AG09319 (cell line): Measurements from ENCODE around the gene RHOBTB1.

Experiments used
- DNase-seq: peaks from one replicate; pipeline ENCODE4 v3.0.0-alpha.2; 2010; ENCODE audit warnings: low read depth; ENCODE audit errors: extremely low read depth
- CTCF ChIP-seq: IDR thresholded peaks from 2 replicates; pipeline ENCODE4 v1.5.1; 2011; ENCODE audit warnings: low read depth, mild to moderate bottlenecking, inconsistent platforms, low read length, moderate library complexity

RHOBTB1 gene

GRCh38 chr10:60870416-60870728 is 73.6 kb downstream of the RHOBTB1 start:
- TF ChIP-seq CTCF: no peak; the same call in 1 of the 2 replicates
- DNase-seq: no peak

GRCh38 chr10:60869652-60870415 is 74.2 kb downstream of the RHOBTB1 start:
- no peak for DNase-seq
- no peak for TF ChIP-seq CTCF

GRCh38 chr10:60868946-60869345 is 75.0 kb downstream of the RHOBTB1 start:
- TF ChIP-seq CTCF: no peak

GRCh38 chr10:60865198-60865783 is 78.7 kb downstream of the RHOBTB1 start:
- no peak for TF ChIP-seq CTCF
- no peak for DNase-seq

More at GRCh38 chr10:60868946-60869345, 75.0 kb downstream of the RHOBTB1 start:
- no peak for DNase-seq

- TF ChIP-seq CTCF: no peak
- DNase-seq: no peak
Measured at GRCh38 chr10:60863796-60864195, 80.2 kb downstream of the RHOBTB1 start.

- TF ChIP-seq CTCF: no peak
- no peak for DNase-seq
Measured at GRCh38 chr10:60862517-60862916, 81.5 kb downstream of the RHOBTB1 start.

- no peak for DNase-seq
- no peak for TF ChIP-seq CTCF
Measured at GRCh38 chr10:60856405-60856804, 87.6 kb downstream of the RHOBTB1 start.
